A549 (cell line): ENCODE measurements around the gene FRMD1. TPM values are rescaled to one million over a fixed set of nuclear protein-coding genes. Genes with fewer than 3 reads are reported as not detected.

Experiments
- ATAC-seq, 2 experiments: fragments of 200-7000 bp in 1 of 2; fragments of >200 bp in 1 of 2; cut with Nextera tagmentation in 1 of 2; cut with Tn5 transposase in 1 of 2; 3 replicates each; pipeline versions ENCODE4 v1.8.0 to v1.9.1; 2018 to 2020; ENCODE audit warnings: mild to moderate bottlenecking in 1 of 2, moderate library complexity in 1 of 2
- CTCF ChIA-PET: fragments of 300-600 bp; sonication (Branson Sonifier 250); formaldehyde crosslinking; extraction: SDS; loops from one replicate; lab custom pipeline; 2021; ENCODE audit warnings: antibody characterized with exemption, inconsistent platforms; lab: Yijun Ruan, JAX
- POLR2A ChIA-PET: fragments of 350-600 bp; formaldehyde crosslinking; extraction: SDS; loops from one replicate; lab custom pipeline; 2021; ENCODE audit warnings: antibody characterized with exemption, inconsistent platforms; lab: Yijun Ruan, JAX
- DNase-seq, 2 experiments: peaks; one replicate each; pipeline versions ENCODE4 v3.0.0 to v3.0.0-alpha.2; 2011 to 2016; ENCODE audit warnings: low read depth in 1 of 2, low spot score in 1 of 2
- FAIRE-seq: peaks from 2 replicates; lab custom pipeline; 2011; peaks lifted over from hg19 to GRCh38; lab: Jason Lieb, UNC
- H3K27ac ChIP-seq, 2 experiments: fragments of >200 bp; sonication (Bioruptor Twin); formaldehyde crosslinking; 3 replicates each; pipeline ENCODE4 v1.5.1; 2016 to 2017
- H3K4me1 ChIP-seq: fragments of >200 bp; sonication (Bioruptor Twin); formaldehyde crosslinking; 3 replicates; pipeline ENCODE4 v1.6.1; 2016
- H3K4me2 ChIP-seq: fragments of >200 bp; sonication (Bioruptor Twin); formaldehyde crosslinking; 3 replicates; pipeline ENCODE4 v1.6.1; 2016
- H3K4me3 ChIP-seq: fragments of >200 bp; sonication (Bioruptor Twin); formaldehyde crosslinking; 3 replicates; pipeline ENCODE4 v1.5.1; 2016
- H3K9me3 ChIP-seq: fragments of >200 bp; sonication (Bioruptor Twin); formaldehyde crosslinking; 3 replicates; pipeline ENCODE4 v1.6.1; 2016
- CBX2 ChIP-seq: fragments of 200-600 bp; sonication (generic); IDR thresholded peaks from 2 replicates; pipeline ENCODE4 v1.6.1; 2016; ENCODE audit warnings: low read depth, mild to moderate bottlenecking, borderline replicate concordance
- E2F6 ChIP-seq: IDR thresholded peaks from 2 replicates; pipeline ENCODE4 v1.6.1; 2012; ENCODE audit warnings: low read depth, borderline replicate concordance
- GATA3 ChIP-seq: IDR thresholded peaks from 2 replicates; pipeline ENCODE4 v1.6.1; 2012; ENCODE audit warnings: borderline replicate concordance
- HDAC2 ChIP-seq: fragments of 200-600 bp; sonication (generic); IDR thresholded peaks from 2 replicates; pipeline ENCODE4 v1.6.1; 2016
- JUN ChIP-seq, 2 experiments: fragments of >200 bp; sonication (Bioruptor Twin); formaldehyde crosslinking; IDR thresholded peaks; 2 replicates in 1 of 2; 3 replicates in 1 of 2; pipeline ENCODE4 v1.6.1; 2016 to 2017
- MAX ChIP-seq: IDR thresholded peaks from 2 replicates; pipeline ENCODE4 v1.6.1; 2012
- MAZ ChIP-seq: fragments of 150-350 bp; IDR thresholded peaks from 2 replicates; pipeline ENCODE4 v1.6.1; 2014; ENCODE audit warnings: antibody characterized with exemption, low read depth, low read length, borderline replicate concordance
- MYC ChIP-seq: IDR thresholded peaks from 2 replicates; pipeline ENCODE4 v1.6.1; 2012; ENCODE audit warnings: mild to moderate bottlenecking, inconsistent platforms, low read length, improper control_type of control experiment, borderline replicate concordance
- PBX3 ChIP-seq: IDR thresholded peaks from 2 replicates; pipeline ENCODE4 v1.6.1; 2012
- RAD21 ChIP-seq, 2 experiments: fragments of >200 bp in 1 of 2; sonication (Bioruptor Twin) in 1 of 2; formaldehyde crosslinking in 1 of 2; IDR thresholded peaks in 1 of 2; conservative IDR thresholded peaks in 1 of 2; 2 replicates in 1 of 2; 3 replicates in 1 of 2; pipeline ENCODE4 v1.6.1; 2012 to 2018; ENCODE audit warnings: inconsistent platforms in 1 of 2
- REST ChIP-seq: fragments of 200-600 bp; sonication (generic); IDR thresholded peaks from 2 replicates; pipeline ENCODE4 v1.6.1; 2016; ENCODE audit warnings: antibody characterized with exemption, mild to moderate bottlenecking, moderate library complexity
- RNF2 ChIP-seq: fragments of 200-600 bp; sonication (generic); IDR thresholded peaks from 2 replicates; pipeline ENCODE4 v1.6.1; 2016; ENCODE audit warnings: low read depth, mild to moderate bottlenecking, antibody characterized with exemption, moderate library complexity, borderline replicate concordance
- TFCP2L1 ChIP-seq: fragments of 250-450 bp; sonication (Bioruptor Pico); IDR thresholded peaks from 2 replicates; pipeline ENCODE4 v1.5.0; 2021; ENCODE audit warnings: mild to moderate bottlenecking
- USF2 ChIP-seq: fragments of 450-650 bp; IDR thresholded peaks from 2 replicates; pipeline ENCODE4 v1.6.1; 2014; ENCODE audit warnings: antibody characterized with exemption
- ZFP36 ChIP-seq: fragments of 450-650 bp; IDR thresholded peaks from 2 replicates; pipeline ENCODE4 v1.6.1; 2014; ENCODE audit warnings: borderline replicate concordance; ENCODE audit not compliant: partially characterized antibody
- ZNF302 ChIP-seq: fragments of 250-450 bp; sonication (Bioruptor Pico); IDR thresholded peaks from 2 replicates; pipeline ENCODE4 v1.9.0; 2021; ENCODE audit warnings: inconsistent platforms, mild to moderate bottlenecking, moderate library complexity
- ZSCAN20 ChIP-seq: fragments of 250-450 bp; sonication (Bioruptor Pico); IDR thresholded peaks from 2 replicates; pipeline ENCODE4 v1.8.0; 2022; ENCODE audit warnings: mild to moderate bottlenecking, moderate library complexity
- WGBS: methylation state at CpG from one replicate; pipeline ENCODE4 v1.1.6; 2017; ENCODE audit errors: missing lambda C conversion rate; 5-methylcytosine and 5-hydroxymethylcytosine counted together
- polyA plus RNA-seq, 4 experiments: library from polyadenylated mRNA; depleted of rRNA in 3 of 4; stranded (reverse); fragments of >200 nt; fragmentation: RNase III in 1 of 4; extraction: RNeasy Plus Mini Kit Qiagen cat#74134 plus additional on column Dnase treatment in 1 of 4; gene quantifications; 2 replicates in 3 of 4; 3 replicates in 1 of 4; pipeline ENCODE4 v1.2.3, GENCODE V29; 2011 to 2017

FRMD1 gene
- polyA plus RNA-seq, 2 of the 4 experiments (the other 2 are of a cell fraction), result not detected

DNA sequence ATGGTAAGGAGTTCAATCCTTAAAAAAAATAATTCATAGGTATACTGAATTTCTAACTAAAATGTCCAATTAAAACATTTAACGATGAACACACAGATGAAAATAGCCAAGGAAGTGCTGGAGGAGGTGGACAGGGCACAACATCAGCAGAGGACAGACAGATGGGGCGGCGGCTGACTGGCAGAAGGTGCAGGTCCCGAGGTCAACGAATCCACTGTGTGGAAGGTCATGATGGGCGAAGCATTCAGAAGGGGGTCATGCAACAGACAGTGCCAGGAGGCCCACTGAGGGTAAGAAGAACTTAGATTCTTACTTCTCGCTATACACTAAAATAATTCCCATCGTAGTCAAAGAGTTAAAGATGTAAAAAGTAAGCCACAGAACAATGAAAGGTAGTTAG lies 34.2 kb upstream of the FRMD1 start:
- no peak overlapping the region for H3K4me3 ChIP-seq
- ATAC-seq (no peak), DNase-seq (no peak)
- H3K4me1 ChIP-seq, result no peaks in the 10 kb centered on the region
- POLR2A ChIA-PET, result no interaction called here
- H3K27ac ChIP-seq, result no peak overlapping the region
- WGBS, result 60% methylated on average over 8 of the region's 8 CpGs
- TF ChIP-seq E2F6, result no peak
- TF ChIP-seq ZSCAN20 (CRISPR knock-in tag), result no peak
- TF ChIP-seq REST, result no peak
- TF ChIP-seq CBX2, result no peak
- no peak for TF ChIP-seq RNF2
- TF ChIP-seq HDAC2, result no peak
- TF ChIP-seq, all 56 proteins: peak for 0
- FAIRE-seq, result no peak
- CTCF ChIA-PET, result no interaction called here
- H3K9me3 ChIP-seq, result no peaks in the 10 kb centered on the region
- no peak overlapping the region for H3K4me2 ChIP-seq

- POLR2A ChIA-PET, result no interaction called here
- H3K4me1 ChIP-seq, result no peaks in the 10 kb centered on the region
- CTCF ChIA-PET, result no interaction called here
- H3K4me2 ChIP-seq, result no peak overlapping the region
- DNase-seq (no peak), FAIRE-seq (no peak), ATAC-seq (no peak)
- TF ChIP-seq RAD21 (conservative IDR thresholded peaks at IDR 0.05 in 1 of 2, IDR thresholded peaks at IDR 0.05 in 1 of 2) (no peak), USF2 (no peak), MYC (no peak), JUN (IDR thresholded peaks at IDR 0.05) (no peak)
- no peak overlapping the region for H3K27ac ChIP-seq
- 60% methylated on average over 6 of the region's 6 CpGs for WGBS
- H3K4me3 ChIP-seq, result no peak overlapping the region
- no peaks in the 10 kb centered on the region for H3K9me3 ChIP-seq
These were observed 32.9 kb upstream of the FRMD1 start for GRCh38 chr6:168111911-168112310.

DNA sequence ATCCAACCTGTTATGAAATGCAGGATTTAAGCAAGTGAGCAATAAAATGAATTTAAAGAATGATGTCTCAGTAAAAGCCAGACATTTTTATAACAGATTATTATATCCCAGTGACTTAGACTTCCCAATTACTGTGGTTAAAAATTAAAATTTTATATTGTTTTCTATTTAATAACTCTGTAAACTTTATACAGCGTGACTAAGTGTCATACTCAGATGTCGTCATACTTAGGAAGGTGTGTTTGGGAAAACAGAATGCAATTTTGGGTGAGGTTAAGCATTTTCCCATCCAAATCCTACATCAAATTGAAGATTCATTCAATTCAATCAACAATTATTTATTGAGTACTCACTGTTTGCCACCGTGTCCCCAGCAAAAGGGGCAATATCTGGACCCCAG lies 31.4 kb upstream of the FRMD1 start:
- H3K4me3 ChIP-seq, result no peak overlapping the region
- no peaks in the 10 kb centered on the region for H3K4me1 ChIP-seq
- ChIA-PET CTCF (no interaction called here), POLR2A (no interaction called here)
- 23% methylated on average over 3 of the region's 3 CpGs for WGBS
- no peak for ATAC-seq
- no peak for DNase-seq
- H3K4me2 ChIP-seq, result no peak overlapping the region
- no peak overlapping the region for H3K27ac ChIP-seq
- H3K9me3 ChIP-seq, result no peaks in the 10 kb centered on the region
- FAIRE-seq, result no peak
- no peak for TF ChIP-seq MAX

- TF ChIP-seq PBX3 (no peak), GATA3 (no peak), ZNF302 (CRISPR knock-in tag) (no peak), ZSCAN20 (CRISPR knock-in tag) (no peak), REST (no peak), MAZ (no peak), TFCP2L1 (CRISPR knock-in tag) (no peak), ZFP36 (no peak)
- no peak for ATAC-seq
- 70% methylated on average over 12 of the region's 12 CpGs for WGBS
- FAIRE-seq, result no peak
- CTCF ChIA-PET, result interaction anchor here (1.1 kb wide), 1 partner anchor 24 kb away, joined by 3 read pairs; no protein-coding TSS in a partner anchor
- Histone ChIP-seq H3K27ac (no peak overlapping the region), H3K4me1 (no peaks in the 10 kb centered on the region), H3K4me3 (no peak overlapping the region), H3K9me3 (no peaks in the 10 kb centered on the region), H3K4me2 (no peak overlapping the region)
- POLR2A ChIA-PET, result no interaction called here
- no peak for DNase-seq
These were observed 30.2 kb upstream of the FRMD1 start for GRCh38 chr6:168109171-168109570.
